Endothelial cell of umbilical vein (primary cell): Measurements from ENCODE around the gene GLCE.

Source experiments
- EZH2 ChIP-seq: IDR thresholded peaks from 2 replicates; pipeline ENCODE4 v1.6.1; 2012; ENCODE audit warnings: borderline replicate concordance, low read depth, mild to moderate bottlenecking, moderate library complexity, low read length, inconsistent platforms; ENCODE audit not compliant: severe bottlenecking
- FOS ChIP-seq: IDR thresholded peaks from 2 replicates; pipeline ENCODE4 v1.6.1; 2011; ENCODE audit warnings: mild to moderate bottlenecking, low read length, moderate library complexity, borderline replicate concordance; ENCODE audit not compliant: insufficient read depth
- GATA2 ChIP-seq: IDR thresholded peaks from 2 replicates; pipeline ENCODE4 v1.7.0; 2011; ENCODE audit warnings: low read depth, mild to moderate bottlenecking, moderate library complexity, mixed read lengths, low read length; ENCODE audit not compliant: insufficient read length, insufficient read depth
- MYC ChIP-seq: IDR thresholded peaks from one replicate; pipeline ENCODE4 v1.6.1; 2011; ENCODE audit warnings: mild to moderate bottlenecking, low read depth, low read length
- POLR2A ChIP-seq: IDR thresholded peaks from 2 replicates; pipeline ENCODE4 v1.6.1; 2012; ENCODE audit warnings: low read depth, mild to moderate bottlenecking, control low read depth, low read length
- POLR2AphosphoS5 ChIP-seq: IDR thresholded peaks from 2 replicates; pipeline ENCODE4 v1.6.1; 2012; ENCODE audit warnings: low read depth, mild to moderate bottlenecking, control low read depth, low read length, moderate library complexity; ENCODE audit not compliant: insufficient read depth
- TF ChIP-seq, protein P1 (sequence below): IDR thresholded peaks from 2 replicates; pipeline ENCODE4 v1.6.1; 2011; ENCODE audit not compliant: insufficient read depth, insufficient read length
- TF ChIP-seq, protein P2 (sequence below), 2 donors: IDR thresholded peaks; 1 replicate in 1 of 2; 2 replicates in 1 of 2; pipeline ENCODE4 v1.5.1; 2011; ENCODE audit warnings: low read length in 2 of 2, mild to moderate bottlenecking in 2 of 2, moderate library complexity in 2 of 2, control low read depth in 1 of 2, inconsistent platforms in 1 of 2, low read depth in 1 of 2; ENCODE audit not compliant: insufficient read depth in 1 of 2; ENCODE audit errors: extremely low read depth in 1 of 2

DNA sequence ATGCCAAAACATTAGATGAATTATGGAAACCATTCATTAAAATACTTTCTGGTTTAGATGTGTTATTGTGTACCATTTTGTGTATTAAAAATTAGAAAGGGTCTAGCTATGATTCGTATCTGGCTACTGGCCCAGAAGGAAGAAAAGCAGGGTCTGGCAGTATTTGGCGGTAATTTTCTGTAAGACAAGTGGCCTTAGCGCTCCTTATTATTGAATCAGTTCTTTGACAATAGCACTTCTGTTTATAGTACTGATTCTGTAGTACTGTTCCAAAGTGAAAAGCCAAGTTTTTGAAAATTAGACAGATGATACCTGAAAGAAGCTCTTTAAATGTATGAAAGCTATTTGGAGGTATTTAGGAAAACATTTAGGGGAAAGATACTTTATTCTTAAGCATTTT is 10.2 kb downstream of the GLCE start:
- TF ChIP-seq, protein P1, sequence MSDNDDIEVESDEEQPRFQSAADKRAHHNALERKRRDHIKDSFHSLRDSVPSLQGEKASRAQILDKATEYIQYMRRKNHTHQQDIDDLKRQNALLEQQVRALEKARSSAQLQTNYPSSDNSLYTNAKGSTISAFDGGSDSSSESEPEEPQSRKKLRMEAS = no peak
- TF ChIP-seq, protein P2, sequence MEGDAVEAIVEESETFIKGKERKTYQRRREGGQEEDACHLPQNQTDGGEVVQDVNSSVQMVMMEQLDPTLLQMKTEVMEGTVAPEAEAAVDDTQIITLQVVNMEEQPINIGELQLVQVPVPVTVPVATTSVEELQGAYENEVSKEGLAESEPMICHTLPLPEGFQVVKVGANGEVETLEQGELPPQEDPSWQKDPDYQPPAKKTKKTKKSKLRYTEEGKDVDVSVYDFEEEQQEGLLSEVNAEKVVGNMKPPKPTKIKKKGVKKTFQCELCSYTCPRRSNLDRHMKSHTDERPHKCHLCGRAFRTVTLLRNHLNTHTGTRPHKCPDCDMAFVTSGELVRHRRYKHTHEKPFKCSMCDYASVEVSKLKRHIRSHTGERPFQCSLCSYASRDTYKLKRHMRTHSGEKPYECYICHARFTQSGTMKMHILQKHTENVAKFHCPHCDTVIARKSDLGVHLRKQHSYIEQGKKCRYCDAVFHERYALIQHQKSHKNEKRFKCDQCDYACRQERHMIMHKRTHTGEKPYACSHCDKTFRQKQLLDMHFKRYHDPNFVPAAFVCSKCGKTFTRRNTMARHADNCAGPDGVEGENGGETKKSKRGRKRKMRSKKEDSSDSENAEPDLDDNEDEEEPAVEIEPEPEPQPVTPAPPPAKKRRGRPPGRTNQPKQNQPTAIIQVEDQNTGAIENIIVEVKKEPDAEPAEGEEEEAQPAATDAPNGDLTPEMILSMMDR (IDR thresholded peaks at IDR 0.05; ENCODE audit: extremely low read depth in 1 of 2, insufficient read depth in 1 of 2, low read depth in 1 of 2, low read length in 2 of 2) = no peak
- TF ChIP-seq MYC = no peak
- no peak for TF ChIP-seq EZH2
- TF ChIP-seq POLR2AphosphoS5 = no peak
- no peak for TF ChIP-seq POLR2A
- TF ChIP-seq FOS = no peak
- TF ChIP-seq GATA2 = no peak
